ENCODE results near the gene NEXN. TPM values are rescaled to one million over a fixed set of nuclear protein-coding genes. Genes with fewer than 3 reads are reported as not detected.

NEXN gene
- total and polyA plus RNA-seq, 2 of the 13 experiments (the other 11 are each of a cell fraction or from before 2014, with no cell fraction given) = 0.07 to 0.97 TPM

GRCh38 chr1:77888781-77889642 lies 588 bp downstream of the NEXN start (continued):
- TF ChIP-seq SCMH1 (CRISPR knock-in tag; IDR thresholded peaks at IDR 0.05; ENCODE audit: borderline replicate concordance) (no peak), RFXANK (CRISPR knock-in tag; IDR thresholded peaks at IDR 0.05) (no peak), ARID2 (CRISPR knock-in tag; IDR thresholded peaks at IDR 0.05; ENCODE audit: borderline replicate concordance) (no peak), ZNF570 (CRISPR knock-in tag; IDR thresholded peaks at IDR 0.05; ENCODE audit: borderline replicate concordance) (no peak), HOXD1 (CRISPR knock-in tag; IDR thresholded peaks at IDR 0.05) (no peak), ZNF343 (CRISPR knock-in tag; IDR thresholded peaks at IDR 0.05) (no peak), ZNF432 (CRISPR knock-in tag; IDR thresholded peaks at IDR 0.05; ENCODE audit: borderline replicate concordance) (no peak)
- TF ChIP-seq, protein P1, sequence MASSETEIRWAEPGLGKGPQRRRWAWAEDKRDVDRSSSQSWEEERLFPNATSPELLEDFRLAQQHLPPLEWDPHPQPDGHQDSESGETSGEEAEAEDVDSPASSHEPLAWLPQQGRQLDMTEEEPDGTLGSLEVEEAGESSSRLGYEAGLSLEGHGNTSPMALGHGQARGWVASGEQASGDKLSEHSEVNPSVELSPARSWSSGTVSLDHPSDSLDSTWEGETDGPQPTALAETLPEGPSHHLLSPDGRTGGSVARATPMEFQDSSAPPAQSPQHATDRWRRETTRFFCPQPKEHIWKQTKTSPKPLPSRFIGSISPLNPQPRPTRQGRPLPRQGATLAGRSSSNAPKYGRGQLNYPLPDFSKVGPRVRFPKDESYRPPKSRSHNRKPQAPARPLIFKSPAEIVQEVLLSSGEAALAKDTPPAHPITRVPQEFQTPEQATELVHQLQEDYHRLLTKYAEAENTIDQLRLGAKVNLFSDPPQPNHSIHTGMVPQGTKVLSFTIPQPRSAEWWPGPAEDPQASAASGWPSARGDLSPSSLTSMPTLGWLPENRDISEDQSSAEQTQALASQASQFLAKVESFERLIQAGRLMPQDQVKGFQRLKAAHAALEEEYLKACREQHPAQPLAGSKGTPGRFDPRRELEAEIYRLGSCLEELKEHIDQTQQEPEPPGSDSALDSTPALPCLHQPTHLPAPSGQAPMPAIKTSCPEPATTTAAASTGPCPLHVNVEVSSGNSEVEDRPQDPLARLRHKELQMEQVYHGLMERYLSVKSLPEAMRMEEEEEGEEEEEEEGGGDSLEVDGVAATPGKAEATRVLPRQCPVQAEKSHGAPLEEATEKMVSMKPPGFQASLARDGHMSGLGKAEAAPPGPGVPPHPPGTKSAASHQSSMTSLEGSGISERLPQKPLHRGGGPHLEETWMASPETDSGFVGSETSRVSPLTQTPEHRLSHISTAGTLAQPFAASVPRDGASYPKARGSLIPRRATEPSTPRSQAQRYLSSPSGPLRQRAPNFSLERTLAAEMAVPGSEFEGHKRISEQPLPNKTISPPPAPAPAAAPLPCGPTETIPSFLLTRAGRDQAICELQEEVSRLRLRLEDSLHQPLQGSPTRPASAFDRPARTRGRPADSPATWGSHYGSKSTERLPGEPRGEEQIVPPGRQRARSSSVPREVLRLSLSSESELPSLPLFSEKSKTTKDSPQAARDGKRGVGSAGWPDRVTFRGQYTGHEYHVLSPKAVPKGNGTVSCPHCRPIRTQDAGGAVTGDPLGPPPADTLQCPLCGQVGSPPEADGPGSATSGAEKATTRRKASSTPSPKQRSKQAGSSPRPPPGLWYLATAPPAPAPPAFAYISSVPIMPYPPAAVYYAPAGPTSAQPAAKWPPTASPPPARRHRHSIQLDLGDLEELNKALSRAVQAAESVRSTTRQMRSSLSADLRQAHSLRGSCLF (CRISPR knock-in tag; IDR thresholded peaks at IDR 0.05; ENCODE audit: borderline replicate concordance) = no peak

Measured in HepG2 (cell line).